NCI-H510A treated with DMSO at 0.1 percent for 48 hours (cell line): ENCODE results near the gene ZNF548.
"Not testable (repeated sequence)": the region's sequence is repeated elsewhere in the genome, so short reads cannot be mapped to it uniquely, and the experiment has no call there.

Experiments used
- DNase-seq: peaks from one replicate; lab custom pipeline; 2025; lab: John Stamatoyannopoulos, UW

Gene ZNF548

GRCh38 chr19:57389730-57390598 lies at the start of gene ZNF548:
Gene ZNF548, plus strand, starts transcription at chr19:57389854. Its CDS starts 246 bp downstream, at chr19:57390100.
- DNase-seq = peak; percentile 87

GRCh38 chr19:57342582-57342981 lies 47.1 kb upstream of the ZNF548 start:
- DNase-seq = no peak

- no peak for DNase-seq
Observed at GRCh38 chr19:57348136-57348535, 41.5 kb upstream of the ZNF548 start.

- peak; percentile 87 for DNase-seq
Observed at GRCh38 chr19:57350877-57351805, 38.5 kb upstream of the ZNF548 start, which contains the start of gene ZNF304. Gene ZNF304, plus strand, starts transcription at chr19:57351271. Its CDS starts 394 bp downstream, at chr19:57351665.

GRCh38 chr19:57351867-57352266 lies 37.8 kb upstream of the ZNF548 start:
- no peak for DNase-seq

GRCh38 chr19:57355916-57356315 lies 33.7 kb upstream of the ZNF548 start:
- DNase-seq = no peak

GRCh38 chr19:57357406-57357805 lies 32.2 kb upstream of the ZNF548 start:
- DNase-seq = no peak

GRCh38 chr19:57359300-57359699 lies 30.4 kb upstream of the ZNF548 start:
- no peak for DNase-seq

GRCh38 chr19:57362419-57362818 lies 27.2 kb upstream of the ZNF548 start:
- DNase-seq = no peak

GRCh38 chr19:57362997-57363687 lies 26.5 kb upstream of the ZNF548 start, which contains the start of the genes TRAPPC2B and ZNF547:
Gene TRAPPC2B, plus strand, starts transcription at chr19:57363551. Its CDS starts 1,283 bp downstream, at chr19:57364834.
Gene ZNF547, plus strand, starts transcription at chr19:57363551. Its CDS starts 5,005 bp downstream, at chr19:57368556.
- peak; percentile 94 for DNase-seq

GRCh38 chr19:57363688-57364181 lies 25.9 kb upstream of the ZNF548 start:
- DNase-seq = no peak

GRCh38 chr19:57366776-57367175 lies 22.9 kb upstream of the ZNF548 start:
- DNase-seq = no peak

GRCh38 chr19:57374179-57374578 lies 15.5 kb upstream of the ZNF548 start:
- DNase-seq = no peak

- DNase-seq = not testable (repeated sequence)
Observed at GRCh38 chr19:57374647-57375046, 15.0 kb upstream of the ZNF548 start.

- DNase-seq = no peak
Observed at GRCh38 chr19:57376151-57376550, 13.5 kb upstream of the ZNF548 start.

GRCh38 chr19:57377498-57378146 lies 12.0 kb upstream of the ZNF548 start:
- no peak for DNase-seq

GRCh38 chr19:57380923-57381322 lies 8.7 kb upstream of the ZNF548 start:
- no peak for DNase-seq

- no peak for DNase-seq
Observed at GRCh38 chr19:57382806-57383488, 6.7 kb upstream of the ZNF548 start.

GRCh38 chr19:57389194-57389729 lies 392 bp upstream of the ZNF548 start:
- no peak for DNase-seq

GRCh38 chr19:57395710-57396109 lies 6.1 kb downstream of the ZNF548 start:
- DNase-seq = no peak
